NCI-H2107 treated with DMSO at 0.1 percent for 48 hours (cell line): Measurements from ENCODE around the gene KIF20B.

Experiments used
- DNase-seq: peaks from one replicate; lab custom pipeline; 2025; ENCODE audit not compliant: unreplicated experiment; lab: John Stamatoyannopoulos, UW

Gene KIF20B, protein sequence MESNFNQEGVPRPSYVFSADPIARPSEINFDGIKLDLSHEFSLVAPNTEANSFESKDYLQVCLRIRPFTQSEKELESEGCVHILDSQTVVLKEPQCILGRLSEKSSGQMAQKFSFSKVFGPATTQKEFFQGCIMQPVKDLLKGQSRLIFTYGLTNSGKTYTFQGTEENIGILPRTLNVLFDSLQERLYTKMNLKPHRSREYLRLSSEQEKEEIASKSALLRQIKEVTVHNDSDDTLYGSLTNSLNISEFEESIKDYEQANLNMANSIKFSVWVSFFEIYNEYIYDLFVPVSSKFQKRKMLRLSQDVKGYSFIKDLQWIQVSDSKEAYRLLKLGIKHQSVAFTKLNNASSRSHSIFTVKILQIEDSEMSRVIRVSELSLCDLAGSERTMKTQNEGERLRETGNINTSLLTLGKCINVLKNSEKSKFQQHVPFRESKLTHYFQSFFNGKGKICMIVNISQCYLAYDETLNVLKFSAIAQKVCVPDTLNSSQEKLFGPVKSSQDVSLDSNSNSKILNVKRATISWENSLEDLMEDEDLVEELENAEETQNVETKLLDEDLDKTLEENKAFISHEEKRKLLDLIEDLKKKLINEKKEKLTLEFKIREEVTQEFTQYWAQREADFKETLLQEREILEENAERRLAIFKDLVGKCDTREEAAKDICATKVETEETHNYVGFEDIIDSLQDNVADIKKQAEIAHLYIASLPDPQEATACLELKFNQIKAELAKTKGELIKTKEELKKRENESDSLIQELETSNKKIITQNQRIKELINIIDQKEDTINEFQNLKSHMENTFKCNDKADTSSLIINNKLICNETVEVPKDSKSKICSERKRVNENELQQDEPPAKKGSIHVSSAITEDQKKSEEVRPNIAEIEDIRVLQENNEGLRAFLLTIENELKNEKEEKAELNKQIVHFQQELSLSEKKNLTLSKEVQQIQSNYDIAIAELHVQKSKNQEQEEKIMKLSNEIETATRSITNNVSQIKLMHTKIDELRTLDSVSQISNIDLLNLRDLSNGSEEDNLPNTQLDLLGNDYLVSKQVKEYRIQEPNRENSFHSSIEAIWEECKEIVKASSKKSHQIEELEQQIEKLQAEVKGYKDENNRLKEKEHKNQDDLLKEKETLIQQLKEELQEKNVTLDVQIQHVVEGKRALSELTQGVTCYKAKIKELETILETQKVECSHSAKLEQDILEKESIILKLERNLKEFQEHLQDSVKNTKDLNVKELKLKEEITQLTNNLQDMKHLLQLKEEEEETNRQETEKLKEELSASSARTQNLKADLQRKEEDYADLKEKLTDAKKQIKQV (N-terminal part only)

DNA sequence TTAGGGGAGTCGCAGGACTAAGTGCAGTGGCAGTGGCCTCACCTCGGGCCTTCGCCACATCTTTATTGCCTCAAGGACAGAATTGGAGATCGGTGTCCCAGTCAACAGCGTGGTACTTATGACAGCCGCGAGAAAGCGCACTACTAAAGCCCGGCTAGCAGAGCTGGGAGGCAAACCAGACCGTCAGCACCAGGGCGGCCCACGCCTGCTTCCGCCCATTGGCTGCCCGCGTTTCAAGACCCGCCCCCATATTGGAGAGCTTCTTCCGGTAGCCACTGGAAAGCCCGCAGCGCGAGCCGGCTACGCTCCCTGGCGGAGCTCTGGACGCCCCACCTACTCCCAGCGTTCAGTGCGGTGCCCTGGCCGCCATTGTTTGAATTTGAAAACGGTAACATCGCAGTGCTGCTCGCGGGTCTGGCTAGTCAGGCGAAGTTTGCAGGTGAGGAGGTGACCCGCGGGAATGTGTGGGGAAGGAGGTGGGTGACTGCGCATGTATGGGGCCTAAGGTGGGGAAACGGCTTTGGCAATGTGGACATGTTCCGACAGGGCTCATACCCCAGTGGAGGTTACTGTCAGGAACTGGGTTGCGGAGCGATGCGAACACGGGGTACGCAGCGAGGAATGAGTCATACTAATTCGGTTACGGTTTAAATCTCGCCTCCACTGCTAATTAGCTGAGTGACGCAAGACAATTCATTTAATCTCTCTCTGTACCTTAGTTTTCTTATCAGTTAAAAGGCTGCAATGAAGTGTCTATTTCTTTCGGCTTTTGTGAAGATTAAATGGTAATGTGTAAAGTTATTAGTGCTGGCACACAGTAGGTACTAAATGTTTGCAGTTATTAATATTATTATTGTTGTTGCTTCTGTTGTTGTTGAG, at the start of gene KIF20B:
TSS of gene KIF20B (plus strand) at position 349 of the 879 bp plus-strand sequence. CDS start 3,705 bp downstream, outside the sequence.
- peak; percentile 68 for DNase-seq

DNA sequence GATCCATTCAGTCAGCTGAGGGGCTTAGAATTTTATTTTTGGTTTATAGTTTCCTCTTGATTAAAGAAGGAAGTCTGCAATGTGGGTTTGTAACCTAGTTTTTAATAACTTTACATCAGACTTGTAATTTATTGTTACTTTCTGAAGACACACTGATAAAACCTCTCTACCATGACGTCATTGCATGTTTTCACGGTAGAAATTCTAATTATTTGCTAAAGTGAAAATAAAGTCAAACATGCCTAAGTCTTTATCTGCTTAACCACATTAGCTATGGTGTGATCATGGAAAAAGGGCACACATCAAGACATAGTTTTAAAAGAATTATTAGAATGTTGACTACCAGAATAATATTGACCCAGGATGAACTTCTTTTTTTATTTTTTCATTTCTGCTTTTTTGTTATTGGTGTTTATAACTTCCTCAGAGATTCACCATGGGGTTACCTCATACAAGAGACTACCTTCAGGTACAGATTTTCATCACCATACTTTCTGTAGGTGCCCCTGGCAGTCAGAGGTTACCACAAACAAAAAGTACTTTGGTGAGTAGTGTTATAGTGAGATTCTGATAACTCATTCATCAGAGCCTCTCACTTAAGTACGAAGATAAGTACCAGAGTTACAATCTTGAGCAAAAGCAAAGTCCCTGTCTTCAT, 49.3 kb upstream of the KIF20B start:
- no peak for DNase-seq

DNA sequence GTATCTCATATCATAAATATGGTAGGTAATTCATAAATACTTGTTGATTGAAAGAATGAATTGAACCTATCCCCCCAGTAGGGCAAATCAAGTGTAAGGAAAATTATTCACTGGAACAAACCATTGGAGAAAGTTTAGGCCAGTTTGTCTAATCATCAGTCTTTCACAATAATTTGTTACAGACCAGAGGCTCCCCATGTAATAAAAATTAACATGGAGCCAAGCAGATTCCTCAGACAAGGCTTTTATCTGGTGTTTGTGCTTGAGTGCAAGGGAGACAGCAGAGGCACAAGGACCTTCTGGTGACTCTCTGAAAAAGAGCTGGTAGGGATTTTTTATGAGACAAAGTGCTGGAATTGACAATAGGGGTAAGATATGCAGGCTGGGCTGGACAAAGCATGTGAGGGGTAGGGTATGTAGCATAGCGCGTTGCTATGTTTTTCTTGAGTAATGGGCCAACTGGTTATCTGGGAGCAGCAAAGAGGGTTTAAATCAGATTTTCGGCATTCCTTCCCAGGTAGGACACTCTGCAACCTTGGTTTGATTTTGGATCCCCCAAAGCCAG, 48.5 kb upstream of the KIF20B start:
- DNase-seq: no peak

DNA sequence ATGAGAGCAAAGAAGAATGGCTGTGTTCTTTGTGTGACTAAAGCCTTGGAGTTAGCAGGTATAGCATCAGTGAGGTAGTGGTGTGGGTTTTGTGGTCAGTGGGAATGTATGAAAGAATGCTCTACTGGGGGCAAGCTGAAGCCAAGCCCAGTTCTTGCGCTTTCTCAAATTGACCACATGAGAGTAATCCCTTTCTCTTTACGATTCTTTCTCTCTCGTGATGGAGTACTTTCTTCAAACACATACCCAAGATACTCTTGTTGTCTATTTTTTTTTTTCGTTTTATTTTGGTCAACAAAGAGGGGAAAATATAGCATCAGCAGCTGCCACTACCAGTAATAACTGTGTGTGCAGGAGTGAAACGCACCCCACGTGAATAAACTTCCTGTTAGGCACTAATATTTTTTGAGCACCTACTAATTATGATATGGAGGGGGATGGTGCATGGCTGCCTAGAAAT, 48.0 kb upstream of the KIF20B start:
- no peak for DNase-seq

DNA sequence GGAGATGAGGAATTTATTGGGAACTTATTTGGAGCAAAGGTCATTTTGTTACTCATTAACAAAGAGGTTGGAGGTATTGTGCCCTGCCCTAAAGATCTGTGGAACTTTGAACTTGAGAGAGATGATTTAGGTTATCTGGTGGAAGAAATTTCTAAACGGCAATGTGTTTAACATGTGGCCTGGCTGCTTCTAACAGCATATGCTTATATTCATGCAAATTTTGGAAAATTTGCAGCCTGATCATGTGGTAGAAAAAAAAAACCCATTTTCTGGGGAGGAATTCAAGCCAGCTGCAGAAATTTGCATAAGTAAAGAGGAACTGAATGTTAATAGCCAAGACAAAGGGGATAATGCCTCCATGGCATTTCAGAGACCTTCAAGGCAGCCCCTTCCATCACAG, 45.7 kb upstream of the KIF20B start:
- DNase-seq: no peak

DNA sequence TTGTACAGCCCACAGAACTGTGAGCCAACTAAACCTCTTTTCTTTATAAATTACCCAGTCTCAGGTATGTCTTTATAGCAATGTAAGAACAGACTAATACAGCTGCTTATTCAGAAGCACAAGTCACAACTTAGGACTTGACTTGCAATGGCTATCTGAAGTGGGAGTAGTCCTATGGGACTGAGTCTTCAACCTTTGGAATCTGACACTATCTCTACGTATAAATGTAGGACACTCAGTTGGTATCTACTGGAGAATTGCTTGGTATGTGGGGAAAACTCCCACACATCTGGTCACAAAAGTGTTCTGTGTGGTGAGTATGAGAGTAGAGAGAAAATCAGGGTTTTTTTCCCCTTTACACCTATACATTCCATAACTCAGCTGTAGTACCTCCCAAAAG, 44.1 kb upstream of the KIF20B start:
- DNase-seq: no peak

DNA sequence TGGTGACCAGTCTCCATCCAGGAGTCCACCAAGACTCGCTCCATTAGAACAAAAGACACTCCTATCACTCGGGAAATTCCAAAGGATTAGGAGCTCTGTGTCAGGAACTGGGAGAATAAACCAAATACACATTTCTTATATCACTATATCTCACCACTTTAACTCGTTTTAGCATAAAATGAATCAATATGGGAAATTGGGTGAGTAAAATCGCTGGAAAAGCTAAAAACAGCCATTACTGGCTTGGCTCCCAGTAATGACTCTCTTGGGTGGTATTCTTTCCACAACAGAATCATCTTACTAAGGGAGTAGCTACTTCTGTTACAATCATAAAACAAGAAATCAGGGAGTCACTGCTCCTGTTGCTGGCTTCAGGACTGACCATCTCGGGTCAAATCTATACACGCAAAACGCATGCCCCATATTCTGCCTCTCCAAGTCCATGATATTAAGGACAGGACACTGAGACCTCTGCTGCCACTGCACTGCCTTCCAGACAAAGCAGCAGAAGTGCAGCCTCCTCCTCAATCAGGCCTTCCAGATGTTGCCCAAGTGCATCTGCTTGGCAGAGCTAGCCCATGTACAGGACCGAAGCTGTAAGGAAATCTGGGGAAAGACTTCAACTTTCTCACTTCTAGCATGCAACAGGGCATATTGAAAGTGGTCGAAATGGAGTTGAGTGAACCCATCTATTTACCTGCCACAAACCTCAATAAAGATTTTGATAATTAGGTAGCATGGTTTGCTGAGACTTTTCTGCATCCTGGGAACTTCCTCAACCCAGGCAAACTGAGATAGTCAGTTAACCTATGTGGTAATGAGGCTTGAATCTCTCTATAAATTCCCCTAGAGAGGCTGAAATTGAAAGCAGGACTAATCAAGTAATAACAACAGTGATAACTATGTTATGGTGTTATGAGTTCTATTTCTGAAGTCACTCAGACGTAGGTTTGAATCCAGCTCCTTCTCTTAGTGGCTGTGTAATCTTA, 42.0 kb upstream of the KIF20B start:
- no peak for DNase-seq

DNA sequence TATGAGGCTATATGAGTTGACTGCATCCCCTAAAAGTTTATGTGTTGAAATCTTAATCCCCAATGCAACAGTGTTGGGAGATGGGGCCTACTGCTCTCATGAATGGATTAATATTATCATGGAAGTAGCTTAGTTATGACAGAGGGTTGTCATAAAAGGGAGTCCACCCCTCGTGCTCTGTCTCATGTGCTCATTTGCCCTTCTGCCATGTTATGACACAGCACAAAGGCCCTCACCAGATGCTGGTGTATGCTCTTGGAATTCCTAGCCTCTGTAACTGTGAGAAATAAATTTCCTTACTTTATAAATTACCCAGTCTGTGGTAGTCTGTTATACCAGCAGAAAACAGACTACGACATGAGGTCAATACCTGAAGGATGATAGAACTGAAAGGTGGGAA, 38.8 kb upstream of the KIF20B start:
- no peak for DNase-seq

DNA sequence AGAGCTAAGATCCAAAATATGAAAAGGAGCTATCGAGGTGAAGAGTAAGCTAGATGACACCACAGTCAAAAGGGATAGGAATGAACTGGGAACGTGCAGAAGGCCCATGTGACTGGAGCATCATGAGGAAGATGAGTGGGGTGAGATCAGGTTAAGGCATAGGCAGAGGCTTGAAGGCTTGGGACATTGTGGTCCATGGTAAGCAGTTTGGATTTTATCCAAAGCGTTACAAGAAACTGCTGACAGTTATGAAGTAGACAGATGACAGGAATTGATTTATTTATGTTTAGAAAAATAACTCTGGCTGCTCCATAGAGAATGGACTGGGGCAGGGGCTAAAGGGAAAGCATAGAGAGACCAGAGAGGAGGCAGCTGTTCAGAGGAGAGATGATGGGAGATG, 38.2 kb upstream of the KIF20B start:
- no peak for DNase-seq

DNA sequence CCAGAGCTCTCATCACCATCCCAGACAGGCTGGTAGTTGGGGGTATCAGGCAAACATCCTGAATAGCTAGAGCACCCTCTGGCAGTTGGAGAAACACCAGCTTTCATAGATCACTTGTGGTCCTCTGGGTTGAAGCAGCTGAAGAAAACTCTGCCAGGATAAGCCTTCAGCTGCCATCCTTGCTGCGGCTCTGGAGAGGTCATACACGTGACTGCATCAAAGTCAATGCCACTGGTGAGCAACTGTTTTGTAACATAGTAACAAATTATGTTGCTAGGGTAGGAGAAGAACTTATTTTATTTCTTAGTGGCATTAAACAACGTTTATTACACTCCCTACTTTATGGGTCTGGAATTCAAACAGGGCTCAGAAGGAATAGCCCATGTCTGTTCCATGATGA, 37.2 kb upstream of the KIF20B start:
- DNase-seq: no peak

DNA sequence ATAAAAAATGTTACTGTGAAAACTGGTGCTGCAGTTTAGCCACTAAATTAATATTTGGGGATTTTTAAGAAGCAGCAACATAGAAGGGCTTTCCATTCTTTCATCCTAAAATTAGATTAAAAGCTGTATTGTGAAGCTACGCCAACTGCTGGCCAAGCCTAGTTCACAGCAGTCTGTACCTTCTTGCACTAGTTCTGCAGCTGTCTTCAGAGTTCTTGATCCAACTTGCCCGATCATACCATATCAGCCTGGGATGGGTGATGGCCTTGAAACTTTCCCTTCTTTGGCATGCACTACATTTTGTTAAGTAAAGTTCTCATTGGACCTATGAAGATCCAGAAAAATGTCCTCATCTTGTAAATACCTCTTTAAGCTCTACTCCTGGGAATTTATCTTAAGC, 36.1 kb upstream of the KIF20B start:
- no peak for DNase-seq

DNA sequence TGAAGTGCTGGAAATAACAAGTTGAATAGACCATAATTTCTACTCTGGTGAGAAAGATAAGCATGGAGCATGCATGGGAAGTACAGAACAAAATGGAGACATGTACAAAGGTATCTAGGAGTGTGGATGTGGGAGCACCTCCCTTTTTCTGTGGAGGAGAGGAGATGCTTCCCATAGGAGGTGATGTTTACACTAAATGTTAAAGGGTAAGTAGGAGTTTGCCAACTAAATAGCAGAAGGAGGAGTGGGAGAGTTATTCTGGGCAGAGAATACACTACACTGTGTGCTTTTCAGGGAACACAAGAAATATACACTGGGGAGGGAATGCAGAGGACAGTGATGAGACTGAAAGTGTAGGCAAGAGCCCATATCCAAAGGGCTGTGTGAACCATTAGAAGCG, 35.3 kb upstream of the KIF20B start:
- no peak for DNase-seq

DNA sequence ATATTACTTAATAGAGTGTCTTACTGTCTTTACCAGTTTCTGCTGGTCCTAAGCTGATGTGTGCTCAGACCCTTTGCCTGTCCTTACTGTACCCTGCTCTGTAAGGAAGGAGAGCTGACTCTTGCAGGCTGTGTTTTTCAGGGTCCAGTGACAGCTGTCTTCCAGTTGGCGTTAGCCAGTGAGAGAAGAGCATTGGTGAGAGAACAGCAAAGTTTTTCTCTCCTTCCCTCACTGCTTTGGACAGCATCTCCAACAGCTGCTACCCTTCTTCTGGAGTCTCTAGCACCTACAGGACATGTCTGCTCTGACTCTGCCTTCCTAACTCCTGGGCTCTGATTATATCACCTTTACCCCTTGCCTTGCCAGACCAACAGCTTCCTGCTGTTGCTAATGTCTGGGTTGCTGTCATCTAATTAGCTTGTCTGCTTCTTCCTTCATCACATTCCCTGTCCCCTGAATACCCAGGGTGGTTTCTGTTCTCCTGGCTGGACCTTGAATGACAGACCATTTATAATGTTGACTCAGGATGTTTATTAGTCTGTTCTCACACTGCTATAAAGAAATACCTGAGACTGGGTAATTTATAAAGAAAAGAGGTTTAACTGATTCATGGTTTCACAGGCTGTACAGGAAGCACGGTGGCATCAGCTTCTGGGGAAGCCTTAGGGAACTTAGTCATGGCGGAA, 32.9 kb upstream of the KIF20B start:
- no peak for DNase-seq

DNA sequence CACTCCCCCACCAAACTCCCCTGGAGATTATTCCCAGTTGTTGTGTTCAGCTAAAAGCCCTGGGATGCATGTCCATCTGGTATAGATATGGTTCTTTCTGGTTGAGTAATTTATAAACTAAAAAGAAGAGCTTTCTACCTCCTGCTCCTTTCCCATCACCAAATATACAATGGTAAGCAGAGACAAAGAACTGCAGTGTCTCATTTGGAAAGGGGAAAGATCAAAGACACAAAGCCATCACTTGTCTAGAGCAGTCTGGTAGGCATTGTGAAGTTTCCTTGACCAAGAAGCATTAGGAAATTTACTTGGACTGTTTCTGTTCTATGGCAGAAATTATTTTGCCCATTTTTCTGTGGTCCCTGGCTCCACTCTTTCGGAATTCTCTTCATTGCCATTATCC, 31.4 kb upstream of the KIF20B start:
- DNase-seq: no peak

DNA sequence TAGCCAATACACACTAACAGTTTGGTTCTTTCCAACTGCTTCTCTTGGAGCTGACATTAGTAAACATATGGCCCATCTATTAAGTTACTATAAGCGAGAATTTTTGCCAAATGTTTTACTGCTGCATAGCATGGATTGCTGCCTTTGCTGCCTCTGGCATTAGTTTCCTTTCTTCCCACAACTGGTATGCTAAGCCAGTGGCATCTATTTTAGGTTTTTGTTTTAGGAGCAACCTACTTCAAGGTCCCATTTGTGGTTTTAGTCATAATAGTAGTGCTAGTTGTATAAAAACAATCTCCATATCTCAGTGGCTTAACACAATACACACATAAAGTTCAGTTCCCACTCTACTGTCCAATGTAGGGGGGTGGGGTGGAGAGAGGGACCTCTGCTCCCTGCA, 30.5 kb upstream of the KIF20B start:
- DNase-seq: no peak

DNA sequence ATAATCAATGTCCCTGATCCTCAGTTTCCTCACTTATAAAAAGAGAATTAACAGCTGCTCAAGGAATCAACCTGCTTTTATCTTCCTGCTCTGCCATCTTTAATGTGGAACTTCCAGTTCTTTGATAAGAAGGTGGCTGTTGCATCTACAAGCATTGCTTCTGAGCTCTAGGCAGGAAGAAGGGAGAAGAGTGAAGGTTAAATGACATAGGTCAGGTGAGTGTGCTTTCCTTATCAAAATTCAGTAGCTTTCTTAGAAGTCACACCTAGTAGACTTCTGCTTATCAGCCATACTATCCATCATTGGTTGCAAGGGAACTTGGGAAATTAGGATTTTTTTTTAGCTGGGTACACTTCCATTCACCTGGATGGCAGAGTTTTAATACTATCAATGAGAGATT, 24.0 kb upstream of the KIF20B start:
- no peak for DNase-seq

DNA sequence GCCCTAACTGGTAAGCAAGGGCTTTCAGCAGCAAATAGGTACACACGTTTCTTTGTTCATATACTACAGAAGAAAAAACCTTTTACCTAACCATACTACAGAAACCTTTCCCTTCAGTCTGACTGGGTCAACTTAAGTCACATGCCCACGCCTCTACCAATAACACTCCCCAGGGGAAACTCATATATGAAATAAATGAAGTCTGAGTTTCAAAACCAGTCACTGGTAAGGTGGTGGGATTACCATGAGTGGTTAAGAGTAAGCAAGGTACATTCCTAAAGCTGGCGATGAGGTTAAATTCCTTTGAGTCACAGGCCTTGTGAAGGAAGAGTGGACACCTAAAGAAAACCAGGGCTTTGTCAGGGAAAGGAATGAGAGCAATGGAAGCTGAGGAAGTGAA, 21.4 kb upstream of the KIF20B start:
- no peak for DNase-seq

DNA sequence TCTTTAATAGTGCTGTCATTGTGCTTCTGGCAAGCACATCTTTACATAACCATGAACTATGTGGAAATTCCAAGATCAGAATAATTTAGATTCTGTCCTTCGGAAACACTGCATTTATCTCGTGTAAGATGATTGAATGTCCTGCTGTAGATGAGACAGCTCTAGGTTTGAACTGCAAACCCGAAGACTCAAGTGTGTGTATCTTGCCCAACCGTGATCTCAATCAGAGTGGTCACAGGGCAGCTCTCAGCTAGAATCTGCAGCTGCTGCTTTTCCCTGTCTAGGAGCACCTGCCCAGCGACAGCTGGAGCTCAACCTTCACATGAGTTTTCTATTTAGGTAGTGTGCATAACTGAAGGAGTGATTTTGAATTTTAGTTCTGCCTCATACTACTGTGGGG, 17.5 kb upstream of the KIF20B start:
- DNase-seq: no peak
